GOT3 (cell line): ENCODE measurements around the gene CARD10.
"Not testable (repeated sequence)": the region's sequence is repeated elsewhere in the genome, so short reads cannot be mapped to it uniquely, and the experiment has no call there.

Source experiments
- DNase-seq: peaks from one replicate; lab custom pipeline; 2025; ENCODE audit warnings: mixed read lengths; lab: John Stamatoyannopoulos, UW

The CARD10 gene

GRCh38 chr22:37485395-37486223 is 33.6 kb downstream of the CARD10 start:
- DNase-seq, result no peak

DNA sequence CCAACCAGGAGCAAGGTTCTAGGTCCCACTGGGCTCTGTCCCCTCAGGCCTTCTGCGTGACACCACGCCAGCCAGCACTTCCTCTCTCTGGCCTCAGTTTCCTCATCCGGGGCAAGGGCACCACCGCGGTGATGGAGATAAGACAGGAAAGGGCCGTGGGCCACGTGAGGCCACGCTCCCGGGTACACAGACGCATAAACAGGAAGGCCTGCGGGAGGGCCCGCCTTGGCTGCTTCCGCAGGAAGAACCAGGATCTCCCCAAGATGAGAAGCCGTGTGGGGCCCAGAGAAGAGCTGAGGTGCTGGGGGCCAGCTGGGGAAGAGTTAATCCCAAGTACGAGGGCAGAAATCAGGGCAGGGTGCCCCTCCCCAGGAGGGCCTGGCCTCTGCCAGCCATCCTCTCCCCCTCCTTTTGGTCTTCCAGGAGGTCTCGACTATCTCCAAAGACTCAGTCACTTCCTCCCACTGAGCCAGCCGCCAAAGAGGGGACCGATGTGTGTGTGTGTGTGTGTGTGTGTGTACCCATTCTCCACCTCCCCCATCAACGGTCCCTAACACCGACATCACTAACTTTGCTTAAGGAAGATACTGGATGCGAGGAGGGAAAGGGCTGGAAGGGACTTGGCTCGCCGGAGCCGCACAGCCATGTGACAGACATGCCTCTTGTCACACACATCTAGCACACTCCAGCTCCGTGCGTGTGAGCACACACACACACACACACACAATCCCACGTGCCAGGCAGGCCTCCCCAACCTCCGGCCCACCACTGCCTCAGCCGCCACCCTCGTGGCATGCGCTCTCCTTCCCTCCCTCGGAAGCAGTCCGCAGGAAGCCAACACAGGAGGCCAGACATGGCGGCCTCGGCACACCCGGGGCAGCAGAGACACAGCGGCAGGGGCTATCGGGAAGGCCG is 34.5 kb downstream of the CARD10 start:
- DNase-seq, result no peak

DNA sequence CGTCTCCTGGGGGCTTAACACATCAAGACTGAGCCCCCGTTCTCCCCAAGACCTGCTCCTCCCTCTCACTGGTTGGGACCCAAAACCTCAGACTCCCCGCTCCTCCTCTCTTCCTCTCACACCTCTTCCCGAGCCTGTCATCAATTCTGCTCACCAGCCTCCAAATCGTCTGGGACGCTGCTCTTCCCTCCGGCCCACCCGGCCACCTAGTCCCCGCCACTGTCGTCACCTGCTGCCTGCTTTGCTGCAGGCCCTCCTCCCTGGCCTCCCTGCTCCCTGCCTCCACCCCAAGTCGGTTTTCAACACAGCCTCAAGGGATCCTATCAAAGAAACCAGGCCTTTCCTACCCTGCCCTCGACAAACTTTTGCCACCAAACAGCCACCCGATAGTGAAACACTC is 36.2 kb downstream of the CARD10 start:
- DNase-seq, result no peak

GRCh38 chr22:37482244-37482643 is 37.0 kb downstream of the CARD10 start:
- DNase-seq, result no peak

- DNase-seq, result no peak
Observed at GRCh38 chr22:37481347-37481907, 37.8 kb downstream of the CARD10 start.

- DNase-seq, result no peak
Observed at GRCh38 chr22:37480387-37481346, 38.5 kb downstream of the CARD10 start.

DNA sequence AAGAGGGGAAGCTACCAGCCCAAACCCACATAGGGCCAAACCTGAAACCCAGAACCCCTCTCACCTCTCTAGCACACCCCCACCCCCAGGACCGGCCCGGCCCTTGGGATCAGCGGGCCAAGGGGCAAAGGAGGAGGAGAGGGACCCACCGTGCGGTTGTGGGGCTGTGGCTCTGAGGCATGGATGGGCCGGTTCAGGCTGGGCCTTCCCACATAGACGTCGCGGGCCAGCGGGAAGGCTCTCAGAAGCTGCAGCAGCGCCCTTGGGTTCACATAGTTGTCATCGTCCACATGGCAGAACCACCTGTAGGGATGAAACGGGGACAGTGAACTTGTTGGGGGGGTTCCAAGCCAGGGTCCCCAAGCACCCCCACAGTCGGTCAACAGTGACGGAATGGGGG is 40.0 kb downstream of the CARD10 start:
- DNase-seq, result no peak

DNA sequence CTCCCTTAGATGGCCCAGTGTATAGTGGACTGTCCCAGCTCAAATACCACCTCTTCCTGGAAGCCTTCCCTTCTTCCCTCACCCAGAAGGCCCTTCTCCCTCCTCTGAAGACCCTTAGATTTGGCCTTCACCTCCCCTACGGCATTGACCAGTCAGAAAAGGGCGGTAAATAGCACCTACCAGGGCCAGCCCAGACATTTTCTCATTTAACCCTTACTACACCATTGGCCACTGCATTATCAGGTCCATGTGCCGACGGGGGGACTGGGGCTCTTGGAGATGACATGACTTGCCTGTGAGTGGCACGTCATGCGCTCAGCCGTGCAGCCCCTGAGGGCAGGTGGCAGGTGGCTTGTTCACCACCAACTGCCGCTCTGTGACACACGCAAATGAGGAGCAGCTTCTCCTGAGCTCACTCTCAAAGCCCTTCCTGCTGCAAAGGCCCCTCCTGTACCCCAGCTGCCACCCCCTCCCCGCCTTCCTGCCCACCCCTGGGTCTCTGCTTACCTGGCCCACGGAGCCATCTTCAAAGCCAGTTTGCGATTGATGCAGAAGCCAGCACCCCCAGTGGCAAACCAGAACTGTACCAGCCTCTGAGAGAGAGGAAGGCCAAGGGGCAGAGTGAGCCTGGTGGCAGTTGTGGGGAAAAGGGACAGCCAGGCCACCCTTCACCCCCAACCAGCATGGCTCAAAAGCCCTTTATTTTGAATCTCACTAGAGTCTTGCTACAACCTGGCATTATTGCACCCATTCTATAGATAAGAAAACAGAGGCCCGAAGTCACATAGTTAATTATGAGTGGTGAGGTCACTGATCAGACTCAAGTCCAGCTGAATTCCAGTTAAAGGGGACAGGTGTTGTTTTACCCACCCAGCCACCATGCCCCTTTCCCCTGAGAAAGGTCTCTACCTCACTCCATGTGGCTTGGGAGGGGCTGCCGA is 42.6 kb downstream of the CARD10 start:
- no peak for DNase-seq

GRCh38 chr22:37474447-37475090 is 44.6 kb downstream of the CARD10 start:
- no peak for DNase-seq

DNA sequence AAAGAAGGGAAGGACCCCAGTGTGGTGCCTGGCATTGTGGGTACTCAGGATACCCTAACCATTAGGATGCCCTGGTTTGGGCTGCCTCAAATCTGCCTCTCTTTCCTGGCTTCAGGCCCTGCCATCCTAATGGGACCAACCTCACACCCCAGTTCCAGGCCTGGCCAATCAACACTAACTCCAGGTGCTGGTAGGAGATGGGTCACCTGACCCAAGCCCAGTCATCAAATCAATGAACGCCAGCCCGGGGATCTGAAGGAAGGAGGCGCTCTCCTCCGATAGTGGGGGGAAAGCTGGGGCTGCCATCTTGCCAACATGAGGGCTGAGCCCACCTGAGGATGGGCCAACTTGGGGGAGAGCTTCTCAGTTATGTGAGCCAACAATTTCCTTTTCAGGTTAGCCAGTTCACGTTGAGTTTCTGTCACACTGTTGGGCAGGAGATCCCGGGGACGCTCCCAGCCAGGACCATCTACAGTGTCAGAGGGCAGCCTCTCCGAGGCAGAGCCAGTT is 45.7 kb downstream of the CARD10 start:
- DNase-seq, result no peak

DNA sequence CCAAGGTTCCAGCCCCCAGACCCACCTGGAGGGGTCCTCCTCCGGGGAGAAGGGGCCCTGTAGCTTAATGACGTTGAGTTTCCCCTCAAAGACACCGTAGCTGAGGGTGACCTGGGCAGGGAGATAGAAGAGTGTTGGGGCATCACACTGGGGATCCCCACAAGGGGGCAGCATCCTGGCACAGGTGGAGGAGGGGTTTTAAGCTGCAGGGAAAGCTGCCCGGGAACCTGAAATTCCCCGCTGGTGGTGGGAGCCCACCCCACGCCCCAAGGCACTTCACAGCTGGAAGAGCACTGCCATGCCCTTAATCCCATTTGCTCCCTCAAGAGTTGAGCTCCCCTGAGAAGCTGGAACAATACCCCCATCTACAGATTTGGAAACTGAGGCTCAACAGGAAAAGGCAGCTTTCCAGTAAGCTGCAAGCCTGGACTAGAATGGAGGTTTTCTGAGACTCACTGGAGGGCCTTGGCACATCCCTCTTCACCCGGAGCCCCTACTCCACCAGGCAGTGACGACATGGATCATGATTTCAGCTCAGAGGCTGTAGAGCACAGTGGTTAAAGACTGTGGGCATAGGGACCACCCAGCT is 46.7 kb downstream of the CARD10 start:
- DNase-seq, result no peak

DNA sequence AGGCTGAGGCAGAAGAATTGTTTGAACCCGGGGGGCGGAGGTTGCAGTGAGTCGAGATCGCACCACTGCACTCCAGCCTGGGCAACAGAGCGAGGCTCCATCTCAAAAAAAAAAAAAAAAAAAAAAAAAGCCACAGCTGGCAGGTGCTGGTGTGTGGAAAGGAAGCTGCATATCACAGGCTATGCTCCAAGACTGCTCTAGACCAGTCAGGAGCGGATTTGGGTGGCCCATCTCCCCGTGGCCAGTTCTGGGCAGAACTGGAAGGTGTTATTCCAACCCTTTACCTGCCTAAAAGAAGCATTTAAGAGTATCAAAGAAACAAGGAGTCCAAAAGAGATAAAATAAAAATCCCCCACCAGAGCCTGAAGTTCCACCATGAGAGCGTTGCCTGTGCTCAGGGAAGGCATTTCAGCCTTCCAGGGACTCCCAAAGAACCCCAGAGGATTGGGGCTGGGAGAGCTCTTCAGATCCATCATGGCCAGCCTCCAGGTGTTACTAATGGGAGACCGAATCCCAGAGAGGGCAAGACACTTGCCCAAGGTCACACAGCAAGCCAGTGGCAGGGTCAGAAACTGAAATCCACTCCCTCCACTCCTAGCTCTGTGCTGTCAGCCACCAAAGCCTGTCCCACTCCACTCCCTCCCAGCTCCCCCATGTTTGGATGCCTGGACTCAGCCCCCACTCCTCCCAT is 47.3 kb downstream of the CARD10 start:
- no peak for DNase-seq

DNA sequence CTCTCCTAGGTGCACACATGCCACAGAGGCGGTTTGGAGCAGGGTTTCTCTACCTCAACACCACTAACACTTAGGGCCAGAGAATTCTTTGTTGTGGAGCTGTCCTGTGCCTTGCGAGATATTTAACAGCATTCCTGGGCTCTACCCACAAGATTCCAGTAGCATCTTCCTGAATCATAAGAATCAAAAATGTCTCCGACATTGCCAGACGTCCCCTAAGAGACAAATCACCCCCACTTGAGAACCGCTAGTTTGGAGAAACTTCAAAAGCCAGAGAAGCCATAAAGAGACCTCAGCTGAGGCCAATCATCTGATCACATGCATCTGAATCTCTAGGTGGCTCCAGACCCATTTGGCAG is 49.1 kb downstream of the CARD10 start:
- no peak for DNase-seq

DNA sequence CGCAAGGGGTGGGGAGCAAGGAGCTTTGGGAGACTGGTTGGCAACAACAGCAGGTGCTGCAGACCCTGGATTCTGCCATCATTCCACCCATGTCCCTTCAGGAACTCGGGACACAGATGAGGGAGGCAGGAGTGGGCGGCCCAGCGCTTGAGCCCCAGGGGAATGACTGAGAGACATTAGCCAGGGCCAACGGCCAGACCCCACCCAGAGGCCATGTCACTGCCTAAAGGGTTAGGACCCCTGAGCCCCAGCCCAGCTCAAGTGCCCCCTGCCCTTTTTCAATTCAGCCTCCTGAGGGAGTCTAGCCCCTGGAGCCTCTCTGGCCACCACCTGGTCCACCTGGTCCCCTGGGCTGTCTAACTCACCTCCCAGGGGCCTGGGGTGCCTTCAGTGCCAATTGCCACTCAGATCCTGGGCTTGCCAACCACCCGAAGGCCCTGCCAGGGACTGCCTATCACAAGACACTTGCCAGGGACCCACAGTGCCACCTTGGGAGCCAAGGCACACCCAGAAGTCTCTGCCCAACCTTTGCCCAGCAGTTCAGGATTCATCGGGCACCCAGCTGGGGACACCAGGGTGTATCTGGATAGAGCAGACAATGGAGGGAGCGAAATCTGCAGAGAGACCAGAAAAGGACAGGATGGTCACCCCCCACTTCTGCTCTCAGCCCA is 49.7 kb downstream of the CARD10 start:
- no peak for DNase-seq

- not testable (repeated sequence) for DNase-seq
Observed at GRCh38 chr22:37468201-37468695, 51.0 kb downstream of the CARD10 start.

DNA sequence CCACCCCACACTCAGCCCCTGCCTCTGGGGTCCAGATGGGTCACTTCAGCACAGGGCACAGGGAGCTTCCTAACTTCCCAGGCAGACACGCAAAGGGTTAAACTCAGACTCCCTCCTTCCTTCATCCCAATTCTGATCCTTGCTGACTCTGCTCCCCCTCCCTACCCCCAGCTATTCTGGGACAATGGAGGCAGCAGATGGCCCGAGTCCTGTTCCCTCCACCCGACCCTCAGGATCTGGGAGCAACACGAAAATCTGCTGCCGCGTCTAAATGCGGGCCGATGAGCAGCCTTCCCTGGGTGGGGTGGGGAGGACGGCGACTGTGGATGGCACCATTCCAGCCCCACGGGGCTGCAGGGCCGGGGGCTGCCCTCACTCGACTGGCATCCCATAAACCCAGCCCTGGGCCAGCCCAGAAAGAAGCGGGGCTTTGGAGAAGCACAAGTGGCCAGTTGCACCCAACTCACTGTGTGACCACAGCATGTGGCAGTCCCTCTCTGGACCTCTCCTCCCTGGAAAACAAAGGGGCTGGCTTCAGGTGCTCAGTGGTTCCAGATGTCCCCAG is 51.7 kb downstream of the CARD10 start:
- DNase-seq, result no peak

DNA sequence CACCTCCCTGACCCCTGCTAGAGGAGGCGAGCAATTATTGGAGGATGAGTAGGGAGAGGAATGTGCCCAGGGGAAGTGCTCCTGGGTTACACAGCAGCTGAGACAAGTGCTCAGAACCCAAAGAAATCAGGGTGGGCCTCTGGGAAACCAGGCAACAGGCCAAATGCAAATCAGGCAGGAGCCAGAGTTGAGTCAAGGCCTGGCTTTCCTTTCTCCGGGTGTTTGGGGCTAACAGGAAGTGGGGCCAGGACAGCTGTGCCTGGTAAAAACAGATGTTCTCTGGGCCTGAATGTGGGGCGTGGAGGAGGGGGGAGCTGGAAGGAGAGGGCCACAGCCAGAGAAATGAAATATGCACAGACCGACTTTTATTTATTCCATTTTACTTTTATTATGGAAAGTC is 55.0 kb downstream of the CARD10 start:
- no peak for DNase-seq

DNA sequence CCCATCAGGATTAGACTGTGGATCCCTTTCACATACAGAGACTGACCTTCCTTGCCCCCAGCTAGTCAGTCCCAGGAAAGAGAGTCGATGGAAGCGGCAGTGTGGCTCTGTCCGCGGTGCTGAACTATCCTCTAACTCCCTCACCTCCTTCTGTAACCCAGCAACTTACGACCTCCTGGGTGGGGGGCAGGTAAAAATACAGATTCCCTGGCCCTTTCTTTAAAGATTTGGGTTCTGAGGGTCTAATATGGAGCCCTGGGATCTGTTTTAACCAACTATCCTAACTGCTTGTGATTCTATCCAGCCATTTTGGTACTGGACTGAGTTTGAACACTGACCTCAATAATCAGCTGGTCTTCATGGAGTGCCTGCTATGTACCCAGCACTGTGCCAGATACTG is 56.2 kb downstream of the CARD10 start:
- DNase-seq, result no peak
